ENCODE results near the gene NPHP4. TPM values are rescaled to one million over a fixed set of nuclear protein-coding genes. Genes with fewer than 3 reads are reported as not detected.

The NPHP4 gene
- total RNA-seq, 4 donors from 2014 or later = 6.7 to 19.9 (median 10.5) TPM

DNA sequence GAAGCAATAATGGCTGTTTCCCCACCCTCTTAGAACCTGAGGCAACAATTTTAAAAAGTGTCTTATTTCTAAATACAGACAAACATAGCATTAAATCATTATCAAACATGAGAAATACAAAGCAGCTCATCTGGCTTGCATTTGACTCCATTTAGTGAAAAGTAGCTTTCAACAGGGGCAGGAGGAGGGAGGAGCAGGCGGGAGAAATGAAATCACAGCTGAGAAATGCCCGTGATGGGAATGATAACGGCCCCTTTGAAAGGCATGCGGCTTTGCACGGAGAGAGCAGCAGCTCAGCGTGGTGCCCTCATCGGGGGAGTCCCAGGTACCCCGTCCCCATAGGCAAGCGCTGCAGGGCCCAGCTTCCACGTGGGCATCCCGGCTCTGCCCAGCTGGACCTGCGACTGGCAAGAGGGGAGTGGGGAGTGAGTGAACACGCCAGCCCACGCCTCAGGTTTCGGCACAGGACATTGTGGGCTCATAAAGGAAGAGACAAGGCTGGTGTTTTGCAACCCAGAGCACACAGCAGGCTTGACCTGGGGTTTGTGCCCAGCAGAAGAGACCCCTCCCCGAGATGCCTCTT lies 134.6 kb downstream of the NPHP4 start:
- WGBS, 2 donors (ENCODE audit: low coverage in 1 of 2) = 70 to 76% methylated on average over 2 to 16 of the region's 16 CpGs
- Histone ChIP-seq H3K27me3 (no peaks in the 10 kb centered on the region), H3K9me3 (no peaks in the 10 kb centered on the region), H3K36me3 (no peaks in the 10 kb centered on the region), H3K4me3 (no peak overlapping the region), H3K27ac (no peak overlapping the region), H3K4me1 (no peaks in the 10 kb centered on the region)
- DNase-seq = no peak
- intact Hi-C loops (cut with DNase I; ENCODE audit: low total_unique reads) = no loop called here
- in situ Hi-C loops (cut with MboI; ENCODE audit: low pct_ligation_motif_present in 1 of 4, low pct_unique_long_range_greater_than_20kb in 1 of 4, low sequenced_read_pairs in 3 of 4) = no loop called here
- no peak for TF ChIP-seq EP300 (IDR thresholded peaks at IDR 0.05; ENCODE audit: low read depth)
- no peak for TF ChIP-seq POLR2AphosphoS5 (IDR thresholded peaks at IDR 0.05)
- TF ChIP-seq, protein P1, sequence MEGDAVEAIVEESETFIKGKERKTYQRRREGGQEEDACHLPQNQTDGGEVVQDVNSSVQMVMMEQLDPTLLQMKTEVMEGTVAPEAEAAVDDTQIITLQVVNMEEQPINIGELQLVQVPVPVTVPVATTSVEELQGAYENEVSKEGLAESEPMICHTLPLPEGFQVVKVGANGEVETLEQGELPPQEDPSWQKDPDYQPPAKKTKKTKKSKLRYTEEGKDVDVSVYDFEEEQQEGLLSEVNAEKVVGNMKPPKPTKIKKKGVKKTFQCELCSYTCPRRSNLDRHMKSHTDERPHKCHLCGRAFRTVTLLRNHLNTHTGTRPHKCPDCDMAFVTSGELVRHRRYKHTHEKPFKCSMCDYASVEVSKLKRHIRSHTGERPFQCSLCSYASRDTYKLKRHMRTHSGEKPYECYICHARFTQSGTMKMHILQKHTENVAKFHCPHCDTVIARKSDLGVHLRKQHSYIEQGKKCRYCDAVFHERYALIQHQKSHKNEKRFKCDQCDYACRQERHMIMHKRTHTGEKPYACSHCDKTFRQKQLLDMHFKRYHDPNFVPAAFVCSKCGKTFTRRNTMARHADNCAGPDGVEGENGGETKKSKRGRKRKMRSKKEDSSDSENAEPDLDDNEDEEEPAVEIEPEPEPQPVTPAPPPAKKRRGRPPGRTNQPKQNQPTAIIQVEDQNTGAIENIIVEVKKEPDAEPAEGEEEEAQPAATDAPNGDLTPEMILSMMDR (IDR thresholded peaks at IDR 0.05) = no peak
- TF ChIP-seq POLR2A (IDR thresholded peaks at IDR 0.05) = no peak

DNA sequence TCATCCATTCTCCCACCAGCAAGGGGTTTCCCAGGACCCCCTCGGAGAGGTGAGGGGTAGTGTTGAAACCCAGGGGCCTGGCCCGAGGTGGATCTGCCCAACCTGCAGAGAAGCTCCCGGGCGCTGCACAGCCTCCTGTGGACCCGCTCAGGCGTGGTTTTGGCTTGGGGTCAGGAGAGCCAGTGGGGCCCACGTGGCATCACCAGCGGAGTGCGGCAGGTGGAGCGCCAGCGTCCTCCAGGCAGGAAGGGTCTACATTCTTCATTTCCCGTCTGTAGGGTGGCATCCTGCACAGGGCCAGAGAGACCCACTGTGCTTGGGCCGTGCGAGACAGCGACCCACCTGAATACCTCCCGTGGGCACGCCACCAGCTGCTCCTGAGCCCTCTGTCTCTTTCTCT lies 135.2 kb downstream of the NPHP4 start:
- DNase-seq = no peak
- H3K9me3 ChIP-seq = no peaks in the 10 kb centered on the region
- H3K27ac ChIP-seq = no peak overlapping the region
- H3K27me3 ChIP-seq = no peaks in the 10 kb centered on the region
- no peaks in the 10 kb centered on the region for H3K4me1 ChIP-seq
- H3K4me3 ChIP-seq = no peak overlapping the region
- intact Hi-C loops (cut with DNase I; ENCODE audit: low total_unique reads) (no loop called here), in situ Hi-C loops (cut with MboI; ENCODE audit: low pct_ligation_motif_present in 1 of 4, low pct_unique_long_range_greater_than_20kb in 1 of 4, low sequenced_read_pairs in 3 of 4) (no loop called here)
- no peak for TF ChIP-seq POLR2A (IDR thresholded peaks at IDR 0.05)
- no peak for TF ChIP-seq EP300 (IDR thresholded peaks at IDR 0.05; ENCODE audit: low read depth)
- TF ChIP-seq POLR2AphosphoS5 (IDR thresholded peaks at IDR 0.05) = no peak
- TF ChIP-seq, protein P1 (IDR thresholded peaks at IDR 0.05) = no peak
- H3K36me3 ChIP-seq = no peaks in the 10 kb centered on the region
- WGBS, 2 donors (ENCODE audit: low coverage in 1 of 2) = 91% methylated on average over 10 of the region's 17 CpGs; no CpG with 5 or more reads in 1 of the 2 donors

DNA sequence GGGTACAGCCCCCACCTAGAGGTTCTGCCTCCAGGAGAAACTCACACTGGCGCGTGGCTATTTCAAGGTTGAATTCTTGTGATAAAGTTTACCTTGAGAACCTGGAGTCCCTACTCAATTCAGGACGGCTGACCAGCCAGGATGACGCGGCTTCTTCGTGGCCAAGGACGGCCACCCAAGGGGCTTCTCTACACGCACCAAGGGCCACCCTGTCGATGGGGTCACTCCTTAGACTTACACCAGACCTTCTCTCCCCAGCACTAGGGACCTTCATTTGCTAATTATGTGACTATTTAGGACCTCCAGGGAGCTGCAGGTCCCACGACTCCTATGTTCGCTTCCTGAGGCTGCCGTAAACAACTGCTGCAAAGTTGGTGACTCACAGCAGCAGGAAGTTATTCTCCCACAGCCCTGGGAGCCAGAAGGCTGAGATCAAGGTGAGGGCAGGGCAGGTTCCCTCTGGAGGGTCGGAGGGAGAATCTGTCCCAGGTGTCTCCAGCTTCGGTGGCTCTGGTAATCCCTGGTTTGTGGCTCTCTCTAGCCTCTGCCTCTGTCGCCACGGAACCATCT lies 135.9 kb downstream of the NPHP4 start:
- H3K27me3 ChIP-seq = no peaks in the 10 kb centered on the region
- in situ Hi-C loops (cut with MboI; ENCODE audit: low pct_ligation_motif_present in 1 of 4, low pct_unique_long_range_greater_than_20kb in 1 of 4, low sequenced_read_pairs in 3 of 4) (no loop called here), intact Hi-C loops (cut with DNase I; ENCODE audit: low total_unique reads) (no loop called here)
- H3K4me1 ChIP-seq = no peaks in the 10 kb centered on the region
- WGBS, 2 donors (ENCODE audit: low coverage in 1 of 2) = 69 to 100% methylated on average over 1 to 16 of the region's 16 CpGs
- H3K27ac ChIP-seq = no peak overlapping the region
- no peak for DNase-seq
- no peaks in the 10 kb centered on the region for H3K9me3 ChIP-seq
- no peak overlapping the region for H3K4me3 ChIP-seq
- no peaks in the 10 kb centered on the region for H3K36me3 ChIP-seq
- TF ChIP-seq POLR2A (IDR thresholded peaks at IDR 0.05) = no peak
- TF ChIP-seq, protein P1 (IDR thresholded peaks at IDR 0.05) = no peak
- TF ChIP-seq POLR2AphosphoS5 (IDR thresholded peaks at IDR 0.05) = no peak
- no peak for TF ChIP-seq EP300 (IDR thresholded peaks at IDR 0.05; ENCODE audit: low read depth)

DNA sequence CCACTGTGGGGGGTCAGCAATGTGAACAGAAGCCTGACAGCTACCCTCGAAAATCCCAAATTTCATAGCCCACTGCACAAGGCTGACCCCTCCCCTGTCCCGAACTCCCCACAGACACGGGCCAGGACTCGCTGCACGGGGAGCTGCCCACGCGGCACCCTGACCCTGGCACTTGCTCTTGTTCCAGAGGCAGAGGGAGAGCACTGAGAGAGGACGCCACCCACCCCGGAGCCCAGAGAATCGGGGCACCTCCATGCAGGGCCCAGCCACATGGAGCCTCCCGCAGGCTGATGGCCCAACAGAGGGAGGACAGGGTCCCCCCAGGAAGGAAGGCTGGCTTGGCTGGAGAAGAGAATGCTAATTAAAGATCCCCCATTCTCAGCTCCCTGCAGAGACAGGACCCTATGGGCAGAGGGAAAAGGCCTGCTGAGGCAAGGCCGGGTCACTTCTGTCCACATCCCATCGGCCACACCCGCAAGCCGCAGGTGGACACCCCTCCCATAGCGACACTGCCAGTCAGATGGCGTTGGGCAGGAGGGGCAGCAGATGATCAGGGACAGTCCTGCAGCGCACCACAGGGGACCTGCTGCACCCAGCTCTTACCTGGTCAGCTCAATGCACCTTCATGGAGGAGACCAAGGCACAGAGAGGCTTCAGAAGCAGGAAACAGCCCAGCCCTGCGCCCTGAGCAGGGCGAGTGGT lies 136.9 kb downstream of the NPHP4 start:
- 87% methylated on average over 15 of the region's 20 CpGs; no CpG with 5 or more reads in 1 of the 2 donors for WGBS, 2 donors (ENCODE audit: low coverage in 1 of 2)
- in situ Hi-C loops (cut with MboI; ENCODE audit: low pct_ligation_motif_present in 1 of 4, low pct_unique_long_range_greater_than_20kb in 1 of 4, low sequenced_read_pairs in 3 of 4) = no loop called here

More for the DNA sequence above, 136.9 kb downstream of the NPHP4 start:
- Histone ChIP-seq H3K27ac (no peak overlapping the region), H3K4me3 (no peak overlapping the region), H3K36me3 (no peaks in the 10 kb centered on the region), H3K4me1 (no peaks in the 10 kb centered on the region), H3K9me3 (no peaks in the 10 kb centered on the region), H3K27me3 (no peaks in the 10 kb centered on the region)
- DNase-seq = no peak
- intact Hi-C loops (cut with DNase I; ENCODE audit: low total_unique reads) = no loop called here
- TF ChIP-seq POLR2AphosphoS5 (IDR thresholded peaks at IDR 0.05) (no peak), EP300 (IDR thresholded peaks at IDR 0.05; ENCODE audit: low read depth) (no peak), POLR2A (IDR thresholded peaks at IDR 0.05) (no peak)
- TF ChIP-seq, protein P1 (IDR thresholded peaks at IDR 0.05) = no peak

Data from transverse colon (tissue), 4 donors.